IMR-90 (cell line): ENCODE data around the gene RPS5. TPM values are rescaled to one million over a fixed set of nuclear protein-coding genes. Genes with fewer than 3 reads are reported as not detected.

Experiments used
- ATAC-seq: fragments of 200-7000 bp; cut with Tn5 transposase; 2 replicates; pipeline ENCODE4 v1.9.1; 2020; ENCODE audit warnings: low read depth, mild to moderate bottlenecking, moderate library complexity
- BruUV-seq: library from RNA; stranded (reverse); fragments of 400-500 nt; replicated peaks from 2 replicates; lab custom pipeline; 2021; lab: Mats Ljungman, UMichigan
- CTCF ChIA-PET: fragments of 300-600 bp; formaldehyde crosslinking; extraction: SDS; loops from one replicate; lab custom pipeline; 2021; ENCODE audit warnings: antibody characterized with exemption; lab: Yijun Ruan, JAX
- POLR2A ChIA-PET: fragments of 300-600 bp; sonication (Branson Sonifier 250); formaldehyde crosslinking; loops from one replicate; lab custom pipeline; 2022; ENCODE audit warnings: antibody characterized with exemption; ENCODE audit not compliant: unreplicated experiment; lab: Charles Lee
- DNase-seq: peaks from one replicate; pipeline ENCODE4 v3.0.0; 2013
- H2AFZ ChIP-seq: replicated peaks from 2 replicates; pipeline ENCODE3; 2013; ENCODE audit warnings: low read length, mild to moderate bottlenecking; ENCODE audit not compliant: poor library complexity
- H2AK5ac ChIP-seq: 2 replicates; pipeline ENCODE4 v1.6.1; 2013; ENCODE audit warnings: low read depth, low read length, inconsistent platforms
- H2AK9ac ChIP-seq: replicated peaks from 2 replicates; pipeline ENCODE3; 2013; ENCODE audit warnings: mild to moderate bottlenecking, low read depth, low read length, moderate library complexity; ENCODE audit not compliant: poor library complexity
- H2BK120ac ChIP-seq: 2 replicates; pipeline ENCODE4 v1.6.1; 2013; ENCODE audit warnings: low read depth, low read length, inconsistent platforms
- H2BK15ac ChIP-seq: 3 replicates; pipeline ENCODE4 v1.6.1; 2013; ENCODE audit warnings: low read depth, low read length, inconsistent platforms
- H2BK20ac ChIP-seq: 2 replicates; pipeline ENCODE4 v1.6.1; 2013; ENCODE audit warnings: low read depth, mild to moderate bottlenecking, inconsistent platforms, low read length, moderate library complexity
- H2BK5ac ChIP-seq: 2 replicates; pipeline ENCODE4 v1.6.1; 2013; ENCODE audit warnings: mild to moderate bottlenecking, low read depth, low read length, inconsistent platforms; ENCODE audit not compliant: poor library complexity, severe bottlenecking
- H3K14ac ChIP-seq: replicated peaks from 2 replicates; pipeline ENCODE4 v1.6.1; 2013; ENCODE audit warnings: low read depth, low read length, inconsistent platforms
- H3K18ac ChIP-seq: 2 replicates; pipeline ENCODE4 v1.6.1; 2013; ENCODE audit warnings: low read depth, low read length, control low read depth
- H3K23ac ChIP-seq: 2 replicates; pipeline ENCODE4 v1.6.1; 2013; ENCODE audit warnings: low read depth, low read length, inconsistent platforms
- H3K27ac ChIP-seq: 2 replicates; pipeline ENCODE4 v1.5.1; 2013; ENCODE audit warnings: mild to moderate bottlenecking, control low read depth, low read length; ENCODE audit not compliant: insufficient read depth
- H3K27me3 ChIP-seq: 2 replicates; pipeline ENCODE4 v1.6.1; 2013; ENCODE audit warnings: low read length; ENCODE audit not compliant: control insufficient read depth, insufficient read depth
- H3K36me3 ChIP-seq: 2 replicates; pipeline ENCODE4 v1.6.1; 2013; ENCODE audit warnings: low read length, mixed read lengths; ENCODE audit not compliant: control insufficient read depth, insufficient read depth
- H3K4ac ChIP-seq: 2 replicates; pipeline ENCODE4 v1.6.1; 2013; ENCODE audit warnings: low read depth, low read length, inconsistent platforms
- H3K4me1 ChIP-seq: 2 replicates; pipeline ENCODE4 v1.6.1; 2013; ENCODE audit warnings: low read length, mixed read lengths; ENCODE audit not compliant: control insufficient read depth, insufficient read depth
- H3K4me2 ChIP-seq: 2 replicates; pipeline ENCODE4 v1.6.1; 2013; ENCODE audit warnings: low read depth, mild to moderate bottlenecking, control low read depth, low read length, moderate library complexity
- H3K4me3 ChIP-seq: 2 replicates; pipeline ENCODE4 v1.5.1; 2013; ENCODE audit warnings: low read depth, mild to moderate bottlenecking, control low read depth, low read length, moderate library complexity; ENCODE audit not compliant: insufficient read depth
- H3K56ac ChIP-seq: 2 replicates; pipeline ENCODE4 v1.6.1; 2013; ENCODE audit warnings: low read length, inconsistent platforms; ENCODE audit not compliant: insufficient read depth; ENCODE audit errors: extremely low read depth
- H3K79me1 ChIP-seq, 2 experiments: 2 replicates each; pipeline ENCODE4 v1.6.1; 2013; ENCODE audit warnings: low read length in 2 of 2, inconsistent platforms in 1 of 2, low read depth in 1 of 2
- H3K9ac ChIP-seq: 2 replicates; pipeline ENCODE4 v1.6.1; 2013; ENCODE audit warnings: low read depth, low read length, control low read depth
- H3K9me1 ChIP-seq: 2 replicates; pipeline ENCODE4 v1.6.1; 2013; ENCODE audit warnings: low read length, inconsistent platforms; ENCODE audit not compliant: insufficient read depth
- H3K9me3 ChIP-seq: 2 replicates; pipeline ENCODE4 v1.6.1; 2013; ENCODE audit warnings: low read length; ENCODE audit not compliant: control insufficient read depth, insufficient read depth
- H4K20me1 ChIP-seq: 2 replicates; pipeline ENCODE4 v1.6.1; 2013; ENCODE audit warnings: low read length, inconsistent platforms; ENCODE audit not compliant: insufficient read depth
- H4K5ac ChIP-seq: 2 replicates; pipeline ENCODE4 v1.6.1; 2013; ENCODE audit warnings: mild to moderate bottlenecking, low read depth, low read length, control low read depth
- H4K8ac ChIP-seq, 2 experiments: 2 replicates each; pipeline ENCODE4 v1.6.1; 2013; ENCODE audit warnings: low read depth in 2 of 2, low read length in 2 of 2, control low read depth in 1 of 2, inconsistent platforms in 1 of 2
- H4K91ac ChIP-seq: 2 replicates; pipeline ENCODE4 v1.6.1; 2013; ENCODE audit warnings: low read depth, low read length, inconsistent platforms; ENCODE audit not compliant: insufficient read depth
- BHLHE40 ChIP-seq: fragments of 150-350 bp; IDR thresholded peaks from 2 replicates; pipeline ENCODE4 v1.6.1; 2016; ENCODE audit warnings: mild to moderate bottlenecking, low read depth, low read length
- CHD1 ChIP-seq: IDR thresholded peaks from 2 replicates; pipeline ENCODE4 v1.6.1; 2012; ENCODE audit warnings: low read depth, low read length, improper control_type of control experiment
- FOS ChIP-seq: fragments of 150-350 bp; IDR thresholded peaks from 2 replicates; pipeline ENCODE4 v1.6.1; 2016; ENCODE audit warnings: low read depth, low read length
- MXI1 ChIP-seq: IDR thresholded peaks from 2 replicates; pipeline ENCODE4 v1.6.1; 2012; ENCODE audit warnings: low read depth, mild to moderate bottlenecking, low read length, moderate library complexity, borderline replicate concordance
- NFE2L2 ChIP-seq: fragments of 150-350 bp; IDR thresholded peaks from 2 replicates; pipeline ENCODE4 v1.6.1; 2016; ENCODE audit warnings: low read depth, mild to moderate bottlenecking, low read length
- POLR2A ChIP-seq: IDR thresholded peaks from 2 replicates; pipeline ENCODE4 v1.6.1; 2012; ENCODE audit warnings: mild to moderate bottlenecking, low read depth, low read length
- RCOR1 ChIP-seq: IDR thresholded peaks from 2 replicates; pipeline ENCODE4 v1.6.1; 2012; ENCODE audit warnings: mild to moderate bottlenecking, low read length, improper control_type of control experiment; ENCODE audit not compliant: insufficient replicate concordance
- RFX5 ChIP-seq: IDR thresholded peaks from 2 replicates; pipeline ENCODE4 v1.8.0; 2012; ENCODE audit warnings: low read depth, mild to moderate bottlenecking, low read length, moderate library complexity
- SMC3 ChIP-seq: fragments of 150-350 bp; IDR thresholded peaks from 2 replicates; pipeline ENCODE4 v1.6.1; 2016; ENCODE audit warnings: low read depth, mild to moderate bottlenecking, antibody characterized with exemption, low read length, moderate library complexity
- WGBS, 2 experiments: methylation state at CpG; one replicate each; pipeline versions ENCODE4 v1.1.5 to v1.1.7; 2013; ENCODE audit warnings: missing lambda C conversion rate in 2 of 2; ENCODE audit not compliant: insufficient read length in 1 of 2; ENCODE audit errors: extremely low coverage in 2 of 2; 5-methylcytosine and 5-hydroxymethylcytosine counted together
- dilution Hi-C: fragments of 300-500 bp; cut with HindIII; formaldehyde crosslinking; loops from one replicate; pipeline ENCODE4 v1.14.3; 2018; ENCODE audit warnings: low sequenced_read_pairs; ENCODE audit not compliant: unreplicated experiment
- in situ Hi-C: fragments of 300-500 bp; cut with MboI; formaldehyde crosslinking; loops from 3 replicates; pipeline ENCODE4 v1.14.3; 2019; ENCODE audit warnings: low sequenced_read_pairs, inconsistent platforms, mixed read lengths
- intact Hi-C: fragments of 100-400 bp; cut with micrococcal nuclease; formaldehyde crosslinking; loops from 2 replicates; pipeline ENCODE4 v1.10.0; 2022
- polyA plus RNA-seq, 3 experiments: library from polyadenylated mRNA; depleted of rRNA; stranded (reverse); fragments of >200 nt; gene quantifications; 2 replicates each; pipeline ENCODE4 v1.2.3, GENCODE V29; 2012; ENCODE audit warnings: low replicate concordance in 1 of 3
- total RNA-seq: library from RNA; depleted of rRNA; stranded (reverse); fragments of >200 nt; gene quantifications from 2 replicates; pipeline ENCODE4 v1.2.3, GENCODE V29; 2012
- TF ChIP-seq, protein P1 (sequence below): conservative IDR thresholded peaks from 2 replicates; pipeline ENCODE4 v1.5.1; 2012; ENCODE audit warnings: mild to moderate bottlenecking, low read depth, low read length, improper control_type of control experiment
- TF ChIP-seq, protein P2 (sequence below): fragments of 150-350 bp; IDR thresholded peaks from 2 replicates; pipeline ENCODE4 v1.6.1; 2017; ENCODE audit warnings: mild to moderate bottlenecking, antibody characterized with exemption, low read length, low read depth
- TF ChIP-seq, protein P3 (sequence below): fragments of 150-350 bp; IDR thresholded peaks from 2 replicates; pipeline ENCODE4 v1.6.1; 2016; ENCODE audit warnings: low read depth, mild to moderate bottlenecking, low read length, moderate library complexity, borderline replicate concordance

The RPS5 gene
- total and polyA plus RNA-seq, 2 of the 4 experiments (the other 2 are of a cell fraction) = 3,265 to 5,858 TPM

DNA sequence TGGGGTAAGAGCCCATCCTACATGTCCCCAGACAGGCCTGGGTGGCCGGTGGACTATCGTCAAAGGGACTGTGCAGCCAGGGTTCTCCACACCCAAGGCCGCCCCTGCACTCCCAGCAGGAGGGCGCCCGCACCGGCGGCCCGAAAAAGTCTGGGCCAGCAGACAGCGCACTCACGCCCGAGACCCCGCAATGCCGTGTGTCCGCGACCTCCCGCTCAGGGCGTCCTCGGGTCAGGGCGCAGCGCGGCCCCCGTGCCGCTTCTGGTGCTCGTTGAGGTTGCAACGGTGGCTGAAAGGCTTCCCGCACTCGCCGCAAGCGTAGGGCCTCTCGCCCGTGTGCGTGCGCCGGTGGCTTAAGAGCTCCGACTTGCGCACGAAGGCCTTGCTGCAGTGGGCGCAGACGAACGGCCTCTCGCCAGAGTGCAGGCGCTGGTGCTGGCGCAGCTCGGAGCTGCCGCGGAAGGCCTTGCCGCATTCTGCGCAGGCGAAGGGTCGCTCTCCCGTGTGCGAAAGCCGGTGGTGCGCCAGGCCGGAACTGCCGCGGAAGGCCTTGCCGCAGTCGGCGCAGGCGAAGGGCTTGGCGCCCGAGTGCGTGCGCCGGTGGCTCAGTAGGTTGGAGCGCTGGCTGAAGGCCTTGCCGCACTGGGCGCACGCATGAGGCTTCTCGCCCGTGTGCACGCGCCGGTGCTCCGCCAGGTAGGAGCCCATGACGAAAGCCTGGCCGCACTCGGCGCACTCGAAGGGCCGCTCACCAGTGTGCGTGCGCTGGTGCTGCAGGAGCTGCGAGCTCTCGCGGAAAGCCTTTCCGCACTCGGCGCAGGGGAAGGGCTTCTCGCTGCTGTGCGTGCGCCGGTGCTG is 30.9 kb upstream of the RPS5 start:
- Histone ChIP-seq H3K27me3 (peaks cover 10% of the 10 kb centered on the region), H3K4me3 (peak overlapping the region; percentile 23), H3K36me3 (peaks cover 7% of the 10 kb centered on the region; the same call in 1 of the 2 replicates), H2AFZ (peak overlapping the region; percentile 76), H2AK5ac (no peak overlapping the region), H2BK120ac (no peak overlapping the region), H3K79me1 (peaks cover 0 to 14% of the 10 kb centered on the region in 2 experiments; a peak in 3 of 4 replicates), H3K27ac (no peak overlapping the region), H3K4me2 (peak overlapping the region; percentile 86), H3K9me1 (peaks cover 4% of the 10 kb centered on the region; the same call in 1 of the 2 replicates), H2BK5ac (no peak overlapping the region), H4K91ac (no peak overlapping the region), H3K9me3 (no peaks in the 10 kb centered on the region), H3K18ac (no peak overlapping the region), H3K56ac (no peak overlapping the region), H3K4ac (no peak overlapping the region), H3K9ac (no peak overlapping the region), H3K4me1 (peaks cover 7% of the 10 kb centered on the region; the same call in 1 of the 2 replicates), H2AK9ac (no peak overlapping the region), H4K20me1 (peaks cover 8% of the 10 kb centered on the region), H4K8ac (no peak overlapping the region), H3K14ac (no peak overlapping the region), H2BK20ac (no peak overlapping the region), H2BK15ac (no peak overlapping the region), H3K23ac (no peak overlapping the region), H4K5ac (no peak overlapping the region)
- ChIA-PET CTCF (no interaction called here), POLR2A (no interaction called here)
- intact Hi-C loops (no loop called here), in situ Hi-C loops (no loop called here), dilution Hi-C loops (no loop called here)
- DNase-seq = peak; percentile 43
- TF ChIP-seq NFE2L2 = no peak
- TF ChIP-seq POLR2A = no peak
- TF ChIP-seq CHD1 = no peak
- no peak for TF ChIP-seq BHLHE40
- TF ChIP-seq, protein P1, sequence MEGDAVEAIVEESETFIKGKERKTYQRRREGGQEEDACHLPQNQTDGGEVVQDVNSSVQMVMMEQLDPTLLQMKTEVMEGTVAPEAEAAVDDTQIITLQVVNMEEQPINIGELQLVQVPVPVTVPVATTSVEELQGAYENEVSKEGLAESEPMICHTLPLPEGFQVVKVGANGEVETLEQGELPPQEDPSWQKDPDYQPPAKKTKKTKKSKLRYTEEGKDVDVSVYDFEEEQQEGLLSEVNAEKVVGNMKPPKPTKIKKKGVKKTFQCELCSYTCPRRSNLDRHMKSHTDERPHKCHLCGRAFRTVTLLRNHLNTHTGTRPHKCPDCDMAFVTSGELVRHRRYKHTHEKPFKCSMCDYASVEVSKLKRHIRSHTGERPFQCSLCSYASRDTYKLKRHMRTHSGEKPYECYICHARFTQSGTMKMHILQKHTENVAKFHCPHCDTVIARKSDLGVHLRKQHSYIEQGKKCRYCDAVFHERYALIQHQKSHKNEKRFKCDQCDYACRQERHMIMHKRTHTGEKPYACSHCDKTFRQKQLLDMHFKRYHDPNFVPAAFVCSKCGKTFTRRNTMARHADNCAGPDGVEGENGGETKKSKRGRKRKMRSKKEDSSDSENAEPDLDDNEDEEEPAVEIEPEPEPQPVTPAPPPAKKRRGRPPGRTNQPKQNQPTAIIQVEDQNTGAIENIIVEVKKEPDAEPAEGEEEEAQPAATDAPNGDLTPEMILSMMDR = no peak
- TF ChIP-seq MXI1 = no peak
- TF ChIP-seq, protein P2, sequence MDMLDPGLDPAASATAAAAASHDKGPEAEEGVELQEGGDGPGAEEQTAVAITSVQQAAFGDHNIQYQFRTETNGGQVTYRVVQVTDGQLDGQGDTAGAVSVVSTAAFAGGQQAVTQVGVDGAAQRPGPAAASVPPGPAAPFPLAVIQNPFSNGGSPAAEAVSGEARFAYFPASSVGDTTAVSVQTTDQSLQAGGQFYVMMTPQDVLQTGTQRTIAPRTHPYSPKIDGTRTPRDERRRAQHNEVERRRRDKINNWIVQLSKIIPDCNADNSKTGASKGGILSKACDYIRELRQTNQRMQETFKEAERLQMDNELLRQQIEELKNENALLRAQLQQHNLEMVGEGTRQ = no peak
- no peak for TF ChIP-seq RFX5
- TF ChIP-seq RCOR1 = no peak
- TF ChIP-seq, protein P3, sequence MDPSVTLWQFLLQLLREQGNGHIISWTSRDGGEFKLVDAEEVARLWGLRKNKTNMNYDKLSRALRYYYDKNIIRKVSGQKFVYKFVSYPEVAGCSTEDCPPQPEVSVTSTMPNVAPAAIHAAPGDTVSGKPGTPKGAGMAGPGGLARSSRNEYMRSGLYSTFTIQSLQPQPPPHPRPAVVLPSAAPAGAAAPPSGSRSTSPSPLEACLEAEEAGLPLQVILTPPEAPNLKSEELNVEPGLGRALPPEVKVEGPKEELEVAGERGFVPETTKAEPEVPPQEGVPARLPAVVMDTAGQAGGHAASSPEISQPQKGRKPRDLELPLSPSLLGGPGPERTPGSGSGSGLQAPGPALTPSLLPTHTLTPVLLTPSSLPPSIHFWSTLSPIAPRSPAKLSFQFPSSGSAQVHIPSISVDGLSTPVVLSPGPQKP = no peak
- no peak for TF ChIP-seq SMC3
- TF ChIP-seq FOS = no peak
- BruUV-seq = no TSS peak
- peak; percentile 59 for ATAC-seq
- 17% methylated on average over 75 of the region's 94 CpGs; no CpG with 5 or more reads in 1 of the 2 experiments for WGBS, 2 experiments
